Neural progenitor cell (in vitro differentiated cells): ENCODE results near the gene AGAP9. TPM values are rescaled to one million over a fixed set of nuclear protein-coding genes. Genes with fewer than 3 reads are reported as not detected.
"Not testable (repeated sequence)": the region's sequence is repeated elsewhere in the genome, so short reads cannot be mapped to it uniquely, and the experiment has no call there.

ENCODE experiments used
- DNase-seq: peaks from one replicate; pipeline ENCODE4 v3.0.0-alpha.2; 2016; ENCODE audit warnings: low spot score
- H2AFZ ChIP-seq: fragments of 200-600 bp; sonication (generic); replicated peaks from 2 replicates; pipeline ENCODE4 v1.6.1; 2016; ENCODE audit warnings: antibody characterized with exemption
- H3F3A ChIP-seq: fragments of 200-600 bp; sonication (generic); 2 replicates; pipeline ENCODE4 v1.6.1; 2016; ENCODE audit warnings: antibody characterized with exemption, low read depth
- H3K27ac ChIP-seq: fragments of 200-600 bp; sonication (generic); 2 replicates; pipeline ENCODE4 v1.5.1; 2016; ENCODE audit warnings: mild to moderate bottlenecking
- H3K27me3 ChIP-seq: fragments of 200-600 bp; sonication (generic); 2 replicates; pipeline ENCODE4 v1.6.1; 2016; ENCODE audit warnings: mild to moderate bottlenecking, moderate library complexity
- H3K36me3 ChIP-seq: fragments of 200-600 bp; sonication (generic); 2 replicates; pipeline ENCODE4 v1.5.1; 2016
- H3K4me1 ChIP-seq: fragments of 200-600 bp; sonication (generic); 2 replicates; pipeline ENCODE4 v1.6.1; 2016; ENCODE audit warnings: mixed run types
- H3K4me2 ChIP-seq: fragments of 200-600 bp; sonication (generic); 2 replicates; pipeline ENCODE4 v1.6.1; 2016
- H3K4me3 ChIP-seq: fragments of 200-600 bp; sonication (generic); 2 replicates; pipeline ENCODE4 v1.5.1; 2016
- H3K79me2 ChIP-seq: fragments of 200-600 bp; sonication (generic); 2 replicates; pipeline ENCODE4 v1.6.1; 2016; ENCODE audit warnings: low read depth
- H3K9ac ChIP-seq: fragments of 200-600 bp; sonication (generic); 2 replicates; pipeline ENCODE4 v1.6.1; 2016
- H3K9me3 ChIP-seq: fragments of 200-600 bp; sonication (generic); 2 replicates; pipeline ENCODE4 v1.5.1; 2016; ENCODE audit warnings: low read depth
- H4K20me1 ChIP-seq: fragments of 200-600 bp; sonication (generic); 2 replicates; pipeline ENCODE4 v1.6.1; 2016; ENCODE audit warnings: low read depth
- H3K27ac Mint-ChIP-seq: 3 replicates; pipeline ENCODE4 v1.8.0; 2021; ENCODE audit warnings: mixed read lengths
- H3K27me3 Mint-ChIP-seq: 2 replicates; pipeline ENCODE4 v1.8.0; 2022; ENCODE audit warnings: low read depth, mild to moderate bottlenecking, inconsistent platforms, moderate library complexity, mixed read lengths; ENCODE audit not compliant: insufficient read depth
- H3K36me3 Mint-ChIP-seq: 3 replicates; pipeline ENCODE4 v1.8.0; 2021; ENCODE audit warnings: mixed read lengths
- H3K4me1 Mint-ChIP-seq: 3 replicates; pipeline ENCODE4 v1.8.0; 2021; ENCODE audit warnings: mixed read lengths
- H3K4me3 Mint-ChIP-seq: 3 replicates; pipeline ENCODE4 v1.8.0; 2021; ENCODE audit warnings: mild to moderate bottlenecking, moderate library complexity, mixed read lengths
- H3K9me3 Mint-ChIP-seq: 3 replicates; pipeline ENCODE4 v1.8.0; 2020; ENCODE audit warnings: mixed read lengths
- EZH2 ChIP-seq: fragments of 200-600 bp; sonication (generic); IDR thresholded peaks from 2 replicates; pipeline ENCODE4 v1.6.1; 2017; ENCODE audit warnings: antibody characterized with exemption, mild to moderate bottlenecking, moderate library complexity
- EZH2phosphoT487 ChIP-seq: fragments of 200-600 bp; sonication (generic); IDR thresholded peaks from 2 replicates; pipeline ENCODE4 v1.6.1; 2017; ENCODE audit warnings: antibody characterized with exemption
- total RNA-seq: library from RNA; depleted of rRNA; stranded (reverse); fragments of >200 nt; gene quantifications from 2 replicates; pipeline ENCODE4 v1.2.3, GENCODE V29; 2015; ENCODE audit warnings: low replicate concordance
- TF ChIP-seq, protein P1 (sequence below): fragments of 200-600 bp; sonication (generic); IDR thresholded peaks from 2 replicates; pipeline ENCODE4 v1.5.1; 2017; ENCODE audit warnings: antibody characterized with exemption, mild to moderate bottlenecking

Gene AGAP9
- total RNA-seq, 1 donor from 2014 or later = 11.5 TPM

DNA sequence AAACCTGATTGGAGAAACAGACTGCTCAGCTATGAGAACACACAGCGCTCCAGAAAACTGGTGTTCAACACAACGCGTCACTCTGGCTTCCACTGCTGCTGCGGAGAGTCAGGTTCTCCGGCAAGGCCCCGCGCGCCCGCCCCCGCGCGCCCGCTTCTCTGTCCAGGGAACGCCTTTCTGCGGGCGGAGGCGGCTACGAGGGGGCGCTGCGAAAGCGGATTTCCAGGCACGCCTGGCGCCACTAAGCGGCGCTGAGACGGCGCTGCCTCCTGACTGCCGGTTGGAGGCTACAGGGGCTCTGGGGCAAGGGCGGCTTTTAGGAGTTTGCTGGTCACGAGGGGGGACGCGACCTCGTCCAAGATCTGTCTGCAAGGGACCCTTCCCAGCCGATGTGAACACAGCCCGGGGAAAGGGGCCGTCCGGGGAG, 62.2 kb downstream of the AGAP9 start:
- not testable (repeated sequence) for H3K27ac ChIP-seq, H3K79me2 ChIP-seq, H3K4me1 Mint-ChIP-seq, H4K20me1 ChIP-seq, H3K9me3 ChIP-seq, H3K9ac ChIP-seq, H3K9me3 Mint-ChIP-seq, H3K27me3 Mint-ChIP-seq, H3F3A ChIP-seq, H3K27ac Mint-ChIP-seq, H3K27me3 ChIP-seq, H3K36me3 ChIP-seq, H3K36me3 Mint-ChIP-seq, H3K4me1 ChIP-seq
- H3K4me3 ChIP-seq = peak overlapping the region; percentile 36
- H3K4me3 Mint-ChIP-seq = peak overlapping the region; percentile 60
- TF ChIP-seq, protein P1, sequence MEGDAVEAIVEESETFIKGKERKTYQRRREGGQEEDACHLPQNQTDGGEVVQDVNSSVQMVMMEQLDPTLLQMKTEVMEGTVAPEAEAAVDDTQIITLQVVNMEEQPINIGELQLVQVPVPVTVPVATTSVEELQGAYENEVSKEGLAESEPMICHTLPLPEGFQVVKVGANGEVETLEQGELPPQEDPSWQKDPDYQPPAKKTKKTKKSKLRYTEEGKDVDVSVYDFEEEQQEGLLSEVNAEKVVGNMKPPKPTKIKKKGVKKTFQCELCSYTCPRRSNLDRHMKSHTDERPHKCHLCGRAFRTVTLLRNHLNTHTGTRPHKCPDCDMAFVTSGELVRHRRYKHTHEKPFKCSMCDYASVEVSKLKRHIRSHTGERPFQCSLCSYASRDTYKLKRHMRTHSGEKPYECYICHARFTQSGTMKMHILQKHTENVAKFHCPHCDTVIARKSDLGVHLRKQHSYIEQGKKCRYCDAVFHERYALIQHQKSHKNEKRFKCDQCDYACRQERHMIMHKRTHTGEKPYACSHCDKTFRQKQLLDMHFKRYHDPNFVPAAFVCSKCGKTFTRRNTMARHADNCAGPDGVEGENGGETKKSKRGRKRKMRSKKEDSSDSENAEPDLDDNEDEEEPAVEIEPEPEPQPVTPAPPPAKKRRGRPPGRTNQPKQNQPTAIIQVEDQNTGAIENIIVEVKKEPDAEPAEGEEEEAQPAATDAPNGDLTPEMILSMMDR = peak; percentile 51
- peak overlapping the region; percentile 69 for H3K4me2 ChIP-seq
- peak; percentile 45 for DNase-seq
- H2AFZ ChIP-seq = peak overlapping the region; percentile 72

DNA sequence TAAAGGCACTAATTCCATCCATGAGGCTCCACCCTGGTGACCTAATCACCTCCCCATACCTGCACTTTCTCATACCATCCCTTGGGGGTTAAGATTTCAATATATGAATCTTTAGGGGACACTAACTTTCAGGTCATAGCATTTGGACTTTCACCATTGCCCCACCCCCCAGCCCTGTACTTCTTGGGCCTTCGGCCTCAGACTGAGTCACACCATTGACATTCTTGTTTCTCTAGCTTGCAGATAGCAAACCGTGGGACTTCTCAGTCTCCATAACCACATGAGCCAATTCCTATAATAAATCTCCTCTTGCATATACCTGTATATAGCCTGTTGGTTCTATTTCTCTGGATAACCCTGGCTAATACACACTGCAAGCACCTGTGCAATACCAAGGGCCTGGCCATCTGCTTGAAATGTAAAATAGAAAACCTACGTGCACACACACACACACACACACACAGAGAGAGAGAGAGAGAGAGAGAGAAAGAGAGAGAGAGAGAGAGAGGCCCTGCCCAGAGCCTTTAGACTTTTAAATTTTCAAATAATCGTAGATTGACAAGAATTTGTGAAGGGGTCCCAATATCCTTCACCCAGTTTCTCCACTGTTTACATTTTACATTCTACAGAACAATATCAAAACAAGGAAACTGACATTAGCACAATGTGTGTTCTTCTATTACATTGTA, 64.8 kb downstream of the AGAP9 start:
- Histone ChIP-seq H4K20me1 (no peaks in the 10 kb centered on the region), H2AFZ (no peak overlapping the region), H3F3A (no peaks in the 10 kb centered on the region), H3K27ac (no peak overlapping the region), H3K4me1 (no peaks in the 10 kb centered on the region), H3K4me3 (no peak overlapping the region), H3K4me2 (no peak overlapping the region), H3K27me3 (no peaks in the 10 kb centered on the region), H3K9me3 (no peaks in the 10 kb centered on the region), H3K9ac (no peak overlapping the region), H3K79me2 (no peaks in the 10 kb centered on the region), H3K36me3 (no peaks in the 10 kb centered on the region)
- Mint-ChIP-seq H3K27ac (no peak overlapping the region), H3K4me1 (peaks cover 7% of the 10 kb centered on the region), H3K9me3 (no peaks in the 10 kb centered on the region), H3K36me3 (no peaks in the 10 kb centered on the region), H3K4me3 (no peak overlapping the region), H3K27me3 (peaks cover 5% of the 10 kb centered on the region)
- TF ChIP-seq, protein P1 = no peak
- no peak for TF ChIP-seq EZH2phosphoT487
- DNase-seq = no peak

DNA sequence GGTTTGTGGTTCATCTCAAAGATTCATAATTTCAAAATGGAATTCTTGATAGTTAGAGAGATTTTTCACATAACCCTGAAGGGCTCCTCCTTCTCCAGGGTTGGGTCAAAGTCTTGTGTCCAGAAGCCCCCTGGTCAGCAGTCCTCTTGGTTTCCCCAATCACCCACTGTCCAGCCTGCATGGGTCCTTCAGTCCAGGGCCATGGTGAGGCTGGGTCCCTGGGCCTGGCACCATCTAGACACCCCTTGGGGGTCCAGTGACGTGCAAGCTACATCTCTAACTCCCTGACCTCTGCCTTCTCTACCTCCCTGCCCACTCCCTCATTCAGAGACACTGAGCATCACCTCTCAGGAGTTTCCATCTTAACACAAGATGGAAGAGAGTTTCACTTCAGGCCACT, 65.6 kb downstream of the AGAP9 start:
- no peaks in the 10 kb centered on the region for H4K20me1 ChIP-seq
- H3K27me3 ChIP-seq = no peaks in the 10 kb centered on the region
- H3K9me3 Mint-ChIP-seq = no peaks in the 10 kb centered on the region

DNA sequence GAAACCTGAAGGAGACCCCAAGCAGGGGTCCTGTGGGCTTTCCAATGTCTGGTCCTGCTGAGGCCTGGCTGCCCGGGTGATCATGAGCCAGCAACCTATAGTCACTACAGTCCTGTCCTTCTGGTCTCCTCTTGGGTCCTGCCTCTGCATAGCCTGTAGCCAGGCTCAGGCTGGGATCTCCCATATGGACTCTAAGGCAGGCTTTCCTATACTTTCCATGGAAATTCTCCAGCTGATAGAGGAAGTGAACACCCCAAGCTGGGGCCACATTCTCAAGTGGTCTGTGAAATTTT, 66.0 kb downstream of the AGAP9 start:
- Mint-ChIP-seq H3K36me3 (no peaks in the 10 kb centered on the region), H3K27ac (no peak overlapping the region), H3K27me3 (peaks cover 8% of the 10 kb centered on the region), H3K4me1 (peaks cover 11% of the 10 kb centered on the region), H3K9me3 (no peaks in the 10 kb centered on the region), H3K4me3 (no peak overlapping the region)
- no peak overlapping the region for H3K9ac ChIP-seq
- DNase-seq = no peak
- H3F3A ChIP-seq = no peaks in the 10 kb centered on the region
- TF ChIP-seq EZH2 (no peak), EZH2phosphoT487 (no peak)
- TF ChIP-seq, protein P1 = no peak
- H2AFZ ChIP-seq = no peak overlapping the region
- H3K4me3 ChIP-seq = no peak overlapping the region
- no peak overlapping the region for H3K4me2 ChIP-seq
- no peaks in the 10 kb centered on the region for H3K27me3 ChIP-seq
- H3K36me3 ChIP-seq = no peaks in the 10 kb centered on the region
- no peaks in the 10 kb centered on the region for H3K9me3 ChIP-seq
- no peaks in the 10 kb centered on the region for H3K79me2 ChIP-seq
- no peak overlapping the region for H3K27ac ChIP-seq
- no peaks in the 10 kb centered on the region for H4K20me1 ChIP-seq
- H3K4me1 ChIP-seq = no peaks in the 10 kb centered on the region

More for the DNA sequence above, 65.6 kb downstream of the AGAP9 start:
- H3K4me2 ChIP-seq = no peak overlapping the region
- peaks cover 8% of the 10 kb centered on the region for H3K27me3 Mint-ChIP-seq
- no peaks in the 10 kb centered on the region for H3K36me3 Mint-ChIP-seq
- H3K4me3 ChIP-seq = no peak overlapping the region
- no peak for DNase-seq
- no peak overlapping the region for H3K27ac Mint-ChIP-seq
- H3K4me3 Mint-ChIP-seq = no peak overlapping the region
- H3K27ac ChIP-seq = no peak overlapping the region
- no peaks in the 10 kb centered on the region for H3K4me1 ChIP-seq
- H3K9me3 ChIP-seq = no peaks in the 10 kb centered on the region
- H3K9ac ChIP-seq = no peak overlapping the region
- H3K4me1 Mint-ChIP-seq = peaks cover 11% of the 10 kb centered on the region
- H3K79me2 ChIP-seq = no peaks in the 10 kb centered on the region
- no peaks in the 10 kb centered on the region for H3F3A ChIP-seq
- H2AFZ ChIP-seq = no peak overlapping the region
- H3K36me3 ChIP-seq = no peaks in the 10 kb centered on the region
- no peak for TF ChIP-seq EZH2
